Measurements from ENCODE around the gene PDLIM1.

PDLIM1 gene

DNA sequence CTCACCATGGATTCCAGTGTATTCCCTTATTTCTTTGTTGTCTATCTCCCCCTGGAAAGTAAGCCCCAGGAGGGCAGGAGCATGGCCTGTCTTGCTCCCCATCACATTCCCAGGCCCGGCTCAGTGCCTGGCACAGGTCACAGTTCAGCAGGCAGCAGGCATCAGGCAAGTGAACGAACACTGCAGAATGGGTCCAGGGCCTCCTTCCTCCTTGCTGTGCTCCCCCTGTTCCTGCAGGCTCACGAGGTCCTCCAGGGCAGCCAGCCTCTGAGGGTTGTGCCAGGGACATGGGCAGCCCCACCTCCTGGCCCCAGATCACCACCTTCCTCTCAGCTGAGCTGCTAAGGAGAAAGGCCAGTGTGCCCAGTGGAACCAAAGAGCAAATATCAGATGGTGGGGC is 41.8 kb downstream of the PDLIM1 start:
- TF ChIP-seq, protein P1, sequence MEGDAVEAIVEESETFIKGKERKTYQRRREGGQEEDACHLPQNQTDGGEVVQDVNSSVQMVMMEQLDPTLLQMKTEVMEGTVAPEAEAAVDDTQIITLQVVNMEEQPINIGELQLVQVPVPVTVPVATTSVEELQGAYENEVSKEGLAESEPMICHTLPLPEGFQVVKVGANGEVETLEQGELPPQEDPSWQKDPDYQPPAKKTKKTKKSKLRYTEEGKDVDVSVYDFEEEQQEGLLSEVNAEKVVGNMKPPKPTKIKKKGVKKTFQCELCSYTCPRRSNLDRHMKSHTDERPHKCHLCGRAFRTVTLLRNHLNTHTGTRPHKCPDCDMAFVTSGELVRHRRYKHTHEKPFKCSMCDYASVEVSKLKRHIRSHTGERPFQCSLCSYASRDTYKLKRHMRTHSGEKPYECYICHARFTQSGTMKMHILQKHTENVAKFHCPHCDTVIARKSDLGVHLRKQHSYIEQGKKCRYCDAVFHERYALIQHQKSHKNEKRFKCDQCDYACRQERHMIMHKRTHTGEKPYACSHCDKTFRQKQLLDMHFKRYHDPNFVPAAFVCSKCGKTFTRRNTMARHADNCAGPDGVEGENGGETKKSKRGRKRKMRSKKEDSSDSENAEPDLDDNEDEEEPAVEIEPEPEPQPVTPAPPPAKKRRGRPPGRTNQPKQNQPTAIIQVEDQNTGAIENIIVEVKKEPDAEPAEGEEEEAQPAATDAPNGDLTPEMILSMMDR (IDR thresholded peaks at IDR 0.05; ENCODE audit: low read depth, low read length) = no peak
- no peak for DNase-seq (ENCODE audit: extremely low read depth, low read depth)

DNA sequence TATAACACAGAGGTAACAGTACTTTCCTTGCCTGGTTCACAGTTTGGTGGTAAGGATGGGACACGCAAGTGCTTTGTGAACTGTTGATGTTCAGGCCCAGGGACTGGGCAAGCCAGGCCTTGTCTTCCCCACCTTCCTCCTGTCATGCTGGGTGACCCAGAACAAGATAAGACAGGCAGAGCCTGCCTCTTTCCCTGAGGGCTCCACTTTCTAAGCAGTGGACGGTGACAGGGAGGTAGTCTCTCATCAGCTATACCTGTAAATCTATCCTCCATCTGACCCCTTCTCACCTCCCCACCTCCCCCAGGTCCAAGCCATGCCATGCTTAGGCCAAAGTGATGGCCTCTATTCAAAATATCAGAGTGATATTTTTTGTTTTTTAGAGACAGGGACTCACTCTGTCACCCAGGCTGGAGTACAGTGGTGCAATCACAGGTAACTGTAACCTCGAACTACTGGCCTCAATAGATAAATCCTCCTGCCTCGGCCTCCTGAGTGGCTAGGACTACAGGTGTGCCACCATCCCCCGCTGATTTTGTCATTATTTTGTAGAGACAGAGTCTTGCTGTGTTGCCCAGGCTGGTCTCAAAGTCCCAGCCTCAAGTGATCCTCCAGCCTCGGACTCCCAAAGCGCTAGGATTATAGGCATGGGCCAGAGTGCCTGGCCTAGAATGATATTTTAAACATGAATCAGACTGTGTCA is 42.8 kb downstream of the PDLIM1 start:
- no peak for DNase-seq (ENCODE audit: extremely low read depth, low read depth)
- TF ChIP-seq, protein P1 (IDR thresholded peaks at IDR 0.05; ENCODE audit: low read depth, low read length) = no peak

DNA sequence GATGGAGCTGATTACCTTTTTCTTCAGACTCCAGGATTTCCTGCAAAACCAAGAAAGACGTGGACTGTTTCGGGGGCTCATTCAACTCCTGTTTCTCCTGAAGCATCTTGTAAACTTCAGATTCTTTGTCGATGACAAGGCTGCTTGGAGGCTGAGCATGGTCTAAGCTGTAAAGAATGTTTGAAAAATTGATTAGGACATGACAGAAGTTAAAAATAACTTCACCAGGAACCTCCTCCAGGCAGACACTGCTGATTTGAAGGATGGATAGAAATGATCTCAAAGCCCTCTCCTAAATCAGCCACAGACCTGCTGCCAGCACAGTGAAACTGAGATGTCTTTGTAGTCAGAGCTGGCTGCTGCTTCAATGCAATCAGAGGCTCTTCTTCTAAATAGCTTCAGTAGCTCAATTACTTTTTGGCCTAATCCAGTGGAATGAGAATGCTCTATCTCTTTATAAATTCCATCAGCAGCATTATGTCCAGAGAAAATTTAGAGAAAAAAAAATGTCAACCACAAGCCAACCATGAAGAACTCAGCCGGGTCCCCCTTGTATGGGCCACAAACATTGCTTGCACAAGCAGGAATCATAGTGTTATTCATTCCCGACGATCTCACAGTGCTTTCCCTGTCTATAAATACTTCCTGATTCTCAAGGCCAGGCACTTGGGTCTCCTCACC is 43.5 kb downstream of the PDLIM1 start:
- TF ChIP-seq, protein P1 (IDR thresholded peaks at IDR 0.05; ENCODE audit: low read depth, low read length) = no peak
- DNase-seq (ENCODE audit: extremely low read depth, low read depth) = peak; percentile 47

DNA sequence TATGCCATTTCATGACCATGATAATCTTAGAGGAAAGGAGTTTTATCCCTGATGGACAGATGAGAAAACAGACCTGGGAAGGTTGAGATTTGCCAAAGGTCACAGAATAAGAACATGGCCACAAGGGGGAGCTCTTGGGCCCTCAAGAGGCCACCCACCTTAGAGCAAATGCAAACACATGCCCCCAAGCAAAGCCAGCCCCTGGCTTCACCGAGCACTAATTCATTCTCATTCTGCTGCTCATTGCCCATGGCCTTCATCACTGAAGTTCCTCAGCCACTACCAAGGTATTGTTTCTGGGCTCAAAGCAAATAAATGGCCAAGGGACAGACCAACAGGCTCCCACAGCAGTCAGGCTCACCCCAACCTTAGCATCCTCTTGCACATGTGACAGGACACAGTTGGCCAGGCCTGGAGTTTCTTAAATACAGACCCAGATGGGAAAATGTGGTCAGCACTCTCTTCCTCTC is 44.2 kb downstream of the PDLIM1 start:
- TF ChIP-seq, protein P1 (IDR thresholded peaks at IDR 0.05; ENCODE audit: low read depth, low read length) = peak; percentile 74
- peak; percentile 59 for DNase-seq (ENCODE audit: extremely low read depth, low read depth)

DNA sequence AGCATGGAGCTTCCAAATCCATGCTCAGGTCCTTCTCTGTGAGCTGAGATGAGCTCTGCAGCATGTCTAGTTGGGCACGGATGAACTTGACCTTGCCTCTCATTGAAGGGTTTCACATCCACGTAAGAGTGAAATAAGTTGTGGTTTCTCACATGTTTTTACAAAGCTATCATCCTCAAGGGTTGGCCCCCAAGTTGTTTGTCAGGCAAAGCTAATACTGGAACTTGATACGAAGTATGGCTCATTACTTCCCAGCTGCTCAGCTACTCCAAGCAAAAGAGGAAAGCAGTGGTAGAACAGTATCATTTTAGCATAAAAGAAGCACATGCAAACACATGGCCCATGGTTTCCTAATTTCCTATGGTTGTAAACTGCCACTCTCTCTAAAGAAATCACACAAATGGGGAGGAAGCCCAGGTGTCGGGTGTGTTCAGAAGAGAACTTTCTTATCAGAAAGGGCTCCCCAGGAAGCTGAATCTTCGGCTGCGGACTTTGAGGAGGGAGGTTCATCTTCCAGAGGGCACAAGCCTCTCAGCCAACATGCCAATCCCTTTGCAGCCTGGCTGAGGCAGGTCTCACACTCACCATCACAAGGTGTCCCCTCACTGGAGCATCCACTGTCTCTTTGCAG is 45.3 kb downstream of the PDLIM1 start:
- TF ChIP-seq, protein P1 (IDR thresholded peaks at IDR 0.05; ENCODE audit: low read depth, low read length) = no peak
- no peak for DNase-seq (ENCODE audit: extremely low read depth, low read depth)

DNA sequence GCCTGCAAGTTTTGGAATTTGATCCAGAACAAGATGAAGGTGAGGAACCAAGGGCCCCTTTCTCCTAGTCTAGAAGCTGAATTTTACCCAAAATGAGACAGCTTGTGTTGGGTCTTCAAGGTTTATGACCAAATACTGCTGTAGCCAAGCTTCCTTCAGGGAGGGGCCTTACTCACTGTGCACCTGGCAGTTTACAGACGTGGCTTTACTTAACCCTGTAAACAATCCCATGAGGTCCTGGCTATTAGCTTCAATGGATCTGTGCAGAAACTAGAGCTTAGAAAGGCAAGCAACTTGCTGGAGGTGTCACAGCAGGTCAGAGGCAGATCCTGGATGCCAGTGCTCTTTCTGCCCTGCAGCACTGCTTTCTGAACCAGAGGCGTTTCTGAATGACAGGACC is 46.7 kb downstream of the PDLIM1 start:
- TF ChIP-seq, protein P1 (IDR thresholded peaks at IDR 0.05; ENCODE audit: low read depth, low read length) = no peak
- no peak for DNase-seq (ENCODE audit: extremely low read depth, low read depth)

DNA sequence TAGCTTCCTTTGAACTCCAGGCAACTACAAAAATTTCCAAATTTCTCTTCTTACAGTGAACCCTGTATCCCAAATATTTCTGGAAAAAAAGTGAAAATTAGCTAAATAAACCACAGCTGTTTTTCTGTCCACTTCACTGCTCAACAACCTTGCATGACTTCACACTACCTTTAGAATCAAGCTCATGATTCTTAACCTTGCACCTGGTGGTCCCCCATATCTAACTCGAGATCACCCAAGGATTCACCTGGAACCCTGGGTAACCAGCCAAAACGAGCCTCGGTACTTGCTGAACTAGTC is 47.5 kb downstream of the PDLIM1 start:
- DNase-seq (ENCODE audit: extremely low read depth, low read depth) = no peak
- TF ChIP-seq, protein P1 (IDR thresholded peaks at IDR 0.05; ENCODE audit: low read depth, low read length) = no peak

Data from AG09319 (cell line).